ENCODE measurements around the gene ZNF264. TPM values are rescaled to one million over a fixed set of nuclear protein-coding genes. Genes with fewer than 3 reads are reported as not detected.

ZNF264 gene
- total and polyA plus RNA-seq, 2 of the 8 experiments (the other 6 are each of a cell fraction or from before 2014, with no cell fraction given): 3.6 to 20.0 TPM

DNA sequence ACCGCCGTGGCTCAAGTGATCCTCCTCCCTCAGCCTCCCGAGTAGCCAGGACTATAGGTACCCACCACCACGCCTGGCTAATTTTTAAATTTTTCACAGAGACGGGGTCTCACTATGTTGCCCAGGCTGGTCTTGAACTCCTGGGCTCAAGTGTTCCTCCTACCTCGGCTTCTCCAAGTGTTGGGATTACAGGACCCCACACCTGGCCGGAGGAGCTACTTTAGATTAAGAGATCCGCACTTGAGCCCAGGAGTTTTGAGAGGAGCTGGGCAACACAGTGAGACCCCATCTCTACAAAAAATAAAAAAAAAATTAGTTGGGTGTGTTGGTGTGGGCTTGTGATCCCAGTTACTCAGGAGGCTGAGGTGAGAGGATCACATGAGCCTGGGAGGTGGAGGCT lies 80.0 kb downstream of the ZNF264 start:
- ChIA-PET CTCF (ENCODE audit: partially characterized antibody) (interaction anchor here (0.7 to 1.1 kb wide), 2 partner anchors 15 to 33 kb away, joined by 3 to 4 read pairs; no protein-coding TSS in a partner anchor), POLR2A (ENCODE audit: partially characterized antibody) (interaction anchor here (0.8 kb wide), 1 partner anchor 10 kb away, joined by 4 read pairs; no protein-coding TSS in a partner anchor)
- TF ChIP-seq, protein P1, sequence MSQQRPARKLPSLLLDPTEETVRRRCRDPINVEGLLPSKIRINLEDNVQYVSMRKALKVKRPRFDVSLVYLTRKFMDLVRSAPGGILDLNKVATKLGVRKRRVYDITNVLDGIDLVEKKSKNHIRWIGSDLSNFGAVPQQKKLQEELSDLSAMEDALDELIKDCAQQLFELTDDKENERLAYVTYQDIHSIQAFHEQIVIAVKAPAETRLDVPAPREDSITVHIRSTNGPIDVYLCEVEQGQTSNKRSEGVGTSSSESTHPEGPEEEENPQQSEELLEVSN (IDR thresholded peaks at IDR 0.05): no peak
- TF ChIP-seq TAF7 (optimal IDR thresholded peaks at IDR 0.05; ENCODE audit: borderline replicate concordance, low read depth, low read length) (no peak), PHF8 (conservative IDR thresholded peaks at IDR 0.05; ENCODE audit: low read depth, low read length) (no peak), CREB1 (IDR thresholded peaks at IDR 0.05) (no peak), POU5F1 (IDR thresholded peaks at IDR 0.05; ENCODE audit: low read depth, low read length) (no peak), BRCA1 (IDR thresholded peaks at IDR 0.05; ENCODE audit: low read depth, low read length) (no peak)
- TF ChIP-seq, protein P2, sequence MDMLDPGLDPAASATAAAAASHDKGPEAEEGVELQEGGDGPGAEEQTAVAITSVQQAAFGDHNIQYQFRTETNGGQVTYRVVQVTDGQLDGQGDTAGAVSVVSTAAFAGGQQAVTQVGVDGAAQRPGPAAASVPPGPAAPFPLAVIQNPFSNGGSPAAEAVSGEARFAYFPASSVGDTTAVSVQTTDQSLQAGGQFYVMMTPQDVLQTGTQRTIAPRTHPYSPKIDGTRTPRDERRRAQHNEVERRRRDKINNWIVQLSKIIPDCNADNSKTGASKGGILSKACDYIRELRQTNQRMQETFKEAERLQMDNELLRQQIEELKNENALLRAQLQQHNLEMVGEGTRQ (IDR thresholded peaks at IDR 0.05; ENCODE audit: low read length): no peak

More for the DNA sequence above, 80.0 kb downstream of the ZNF264 start:
- no peaks in the 10 kb centered on the region for H3K23me2 ChIP-seq (ENCODE audit: low read depth, low read length)
- no peak overlapping the region for H2BK5ac ChIP-seq (ENCODE audit: low read depth, low read length)
- H2BK12ac ChIP-seq (ENCODE audit: low read depth, low read length): no peak overlapping the region
- H4K8ac ChIP-seq (ENCODE audit: extremely low read depth, insufficient read depth, low read length): no peak overlapping the region
- no peak overlapping the region for H3K56ac ChIP-seq (replicated peaks; ENCODE audit: insufficient read length, low read depth, low read length)
- H2AK5ac ChIP-seq (ENCODE audit: low read depth, low read length): no peak overlapping the region
- no peaks in the 10 kb centered on the region for H3K27me3 ChIP-seq (replicated peaks in 1 of 4; ENCODE audit: control insufficient read depth in 3 of 4, extremely low read depth in 1 of 4, insufficient read depth in 3 of 4, low read length in 3 of 4)
- no peak for FAIRE-seq
- no peak overlapping the region for H3K14ac ChIP-seq (ENCODE audit: insufficient read length)
- H2BK15ac ChIP-seq (ENCODE audit: low read length): no peak overlapping the region
- no peak overlapping the region for H2BK20ac ChIP-seq (ENCODE audit: low read length)
- no peaks in the 10 kb centered on the region for H3K4me1 ChIP-seq (replicated peaks in 1 of 4; ENCODE audit: control insufficient read depth in 3 of 4, insufficient read depth in 4 of 4, low read length in 3 of 4)
- no peak overlapping the region for H3K4ac ChIP-seq (replicated peaks; ENCODE audit: insufficient read length, low read depth, low read length)
- no peak overlapping the region for H4K91ac ChIP-seq (replicated peaks; ENCODE audit: insufficient read length, low read length)
- H4K20me1 ChIP-seq (replicated peaks in 1 of 2; ENCODE audit: control insufficient read depth in 1 of 2, insufficient read depth in 2 of 2, low read length in 2 of 2): no peaks in the 10 kb centered on the region
- H3K4me3 ChIP-seq (ENCODE audit: extremely low read depth in 1 of 4, insufficient read depth in 2 of 4, low read depth in 3 of 4, low read length in 4 of 4): no peak overlapping the region
- no peak overlapping the region for H2BK120ac ChIP-seq (replicated peaks; ENCODE audit: low read depth, low read length)
- H3K79me2 ChIP-seq (ENCODE audit: control insufficient read depth in 1 of 2, insufficient read depth in 2 of 2, low read length in 2 of 2): no peaks in the 10 kb centered on the region
- no peak overlapping the region for H3K9ac ChIP-seq (replicated peaks in 1 of 4; ENCODE audit: extremely low read depth in 1 of 4, low read depth in 3 of 4, low read length in 3 of 4)
- H3K4me2 ChIP-seq (ENCODE audit: insufficient read depth in 1 of 2, low read depth in 2 of 2, low read length in 2 of 2): no peak overlapping the region
- H3K27ac ChIP-seq (ENCODE audit: low read depth, low read length): no peak overlapping the region
- DNase-seq (ENCODE audit: low read depth in 1 of 2, low spot score in 2 of 2): no peak
- H3K18ac ChIP-seq (ENCODE audit: extremely low read depth, low read length): no peak overlapping the region
- no peaks in the 10 kb centered on the region for H3K9me3 ChIP-seq (ENCODE audit: insufficient read depth in 2 of 2, low read depth in 1 of 2, low read length in 1 of 2)
- H4K5ac ChIP-seq (ENCODE audit: insufficient read length, low read depth, low read length): no peak overlapping the region
- H2AFZ ChIP-seq (ENCODE audit: low read length): no peak overlapping the region
- no peaks in the 10 kb centered on the region for H3K79me1 ChIP-seq (ENCODE audit: low read depth, low read length)
- no peaks in the 10 kb centered on the region for H3K36me3 ChIP-seq (ENCODE audit: control insufficient read depth in 2 of 4, insufficient read depth in 4 of 4, low read length in 3 of 4)
- WGBS, 2 experiments (ENCODE audit: extremely low coverage in 1 of 2, insufficient coverage in 1 of 2, insufficient read length in 1 of 2, insufficient replicate concordance in 2 of 2, low coverage in 1 of 2, low lambda C conversion rate in 2 of 2, missing lambda C conversion rate in 1 of 2): 93% methylated on average over 8 of the region's 8 CpGs; no CpG with 5 or more reads in 1 of the 2 experiments
- H3K23ac ChIP-seq (ENCODE audit: insufficient read length): no peak overlapping the region

Measured in H1 (cell line).